NT2/D1 (cell line): ENCODE data around the gene PRKAG2.

Experiments
- SUZ12 ChIP-seq: IDR thresholded peaks from 2 replicates; pipeline ENCODE4 v1.6.1; 2011; ENCODE audit not compliant: insufficient read length, insufficient read depth; ENCODE audit errors: extremely low read depth
- YY1 ChIP-seq: IDR thresholded peaks from 2 replicates; pipeline ENCODE4 v1.6.1; 2011; ENCODE audit not compliant: insufficient read length, insufficient read depth
- ZNF274 ChIP-seq: IDR thresholded peaks from 2 replicates; pipeline ENCODE4 v1.6.1; 2011; ENCODE audit warnings: mild to moderate bottlenecking, low read depth, low read length

DNA sequence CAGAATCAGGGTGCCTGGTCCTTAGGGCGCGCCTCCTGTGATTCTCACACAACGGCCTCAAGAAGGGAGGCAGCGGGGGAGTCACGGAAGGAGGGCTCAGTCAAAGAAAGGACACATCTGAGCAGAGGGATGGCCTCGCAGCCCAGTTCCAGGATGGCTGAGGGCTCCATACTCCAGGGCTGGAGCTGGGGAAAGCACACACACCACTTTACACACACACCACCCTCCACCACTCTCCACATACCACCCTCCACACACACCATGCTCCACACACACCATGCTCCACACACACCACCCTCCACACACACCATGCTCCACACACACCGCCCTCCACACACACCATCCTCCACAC is 22.2 kb downstream of the PRKAG2 start:
- TF ChIP-seq ZNF274 (no peak), SUZ12 (no peak), YY1 (no peak)
